ENCODE measurements around the gene RNPEPL1.
A peak's percentile ranks its signal among the peaks of the same experiment; 100 is the strongest.

Gene RNPEPL1

DNA sequence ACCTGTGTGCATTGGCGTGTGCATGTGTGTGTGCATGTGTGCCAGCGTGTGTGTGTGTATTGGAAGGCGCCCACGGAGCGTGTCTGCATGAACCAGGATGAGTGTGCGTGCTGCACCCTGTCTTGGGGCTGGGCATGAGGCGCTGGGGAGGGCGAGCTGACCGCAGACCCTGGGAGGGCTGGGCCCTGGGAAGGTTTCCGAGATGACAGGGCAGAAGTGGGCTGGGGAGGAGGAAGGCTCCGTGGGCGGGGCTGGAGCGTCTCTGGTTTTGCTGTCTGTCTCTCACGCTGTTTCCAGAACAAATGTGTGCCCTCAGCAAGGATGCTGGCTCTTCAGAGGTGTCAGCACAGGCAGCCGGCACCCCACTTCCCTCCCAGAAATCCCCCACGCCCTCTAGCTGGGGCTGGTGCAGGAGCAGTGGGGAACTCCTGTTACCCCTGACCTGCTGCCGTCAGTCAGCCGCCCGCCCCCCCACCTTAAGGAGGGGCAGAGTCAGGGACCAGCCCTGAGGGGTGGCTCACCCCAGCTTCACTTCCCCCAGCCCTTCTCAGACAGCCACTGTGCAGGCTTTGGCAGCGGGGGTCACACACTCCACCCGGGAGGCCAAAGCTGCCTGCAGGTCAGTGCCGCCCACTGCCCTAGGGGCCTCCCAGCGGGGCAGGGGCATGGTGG is 56.8 kb downstream of the RNPEPL1 start, which contains the start of gene GPR35:
GPR35 (plus strand) TSS at position 531 of the 672 bp plus-strand sequence. CDS start 4,473 bp downstream, outside the sequence.
- peak; percentile 33 for DNase-seq (ENCODE audit: low read depth, low spot score)

DNA sequence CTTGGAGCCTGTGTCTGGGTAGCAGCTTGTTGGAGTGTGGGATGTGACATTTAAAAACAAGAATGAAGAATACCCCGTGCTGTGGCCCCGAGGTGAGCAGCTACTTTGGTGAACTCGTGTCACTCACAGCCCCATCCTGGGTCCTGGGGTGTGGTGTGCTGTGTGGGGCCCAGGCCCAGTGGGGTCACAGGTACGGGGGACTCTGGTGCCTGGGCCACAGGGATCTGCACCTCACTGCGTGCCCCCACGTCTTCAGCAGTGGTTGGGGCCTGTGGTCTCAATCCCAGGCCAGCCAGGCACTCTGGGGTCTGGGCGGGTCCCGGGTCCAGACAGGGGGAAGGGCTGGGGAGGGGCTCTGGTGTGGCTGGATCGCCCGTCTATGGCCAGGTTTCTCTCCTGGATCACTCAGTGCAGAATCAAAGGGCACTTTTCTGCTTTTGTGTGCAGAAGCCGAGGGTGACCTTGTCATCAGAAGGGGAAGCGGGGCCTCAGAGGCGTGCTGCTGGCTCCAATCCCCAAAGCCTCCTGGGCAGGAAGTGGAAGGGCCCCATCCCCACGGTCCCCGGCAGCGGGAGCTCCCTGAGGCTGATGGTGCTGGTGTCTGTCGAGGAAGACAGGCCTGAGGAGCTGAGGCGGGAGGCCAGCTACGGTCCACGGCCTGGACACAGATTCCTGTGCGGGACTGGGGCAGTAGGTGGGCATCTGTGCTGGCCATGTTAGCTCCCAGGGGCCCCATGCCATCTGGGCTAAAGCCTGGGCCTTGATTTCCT is 58.4 kb downstream of the RNPEPL1 start:
- DNase-seq (ENCODE audit: low read depth, low spot score) = no peak

- no peak for DNase-seq (ENCODE audit: low read depth, low spot score)
Measured at GRCh38 chr2:240627736-240628506, 59.6 kb downstream of the RNPEPL1 start.

DNA sequence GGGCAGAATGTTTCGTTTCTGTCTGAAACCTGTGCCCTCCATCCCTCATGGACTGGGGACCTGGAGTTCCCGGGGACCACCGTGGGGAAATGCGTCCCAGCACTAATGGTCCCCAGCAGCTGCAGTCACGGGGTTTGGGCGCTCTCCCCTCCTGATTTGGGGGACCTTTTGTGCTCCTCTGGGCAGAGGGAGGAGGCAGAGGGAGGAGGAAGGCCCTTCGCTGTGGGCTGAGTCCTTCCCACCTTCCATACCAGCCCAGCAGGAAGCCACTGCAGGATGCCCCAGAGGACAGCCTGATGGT is 60.2 kb downstream of the RNPEPL1 start:
- no peak for DNase-seq (ENCODE audit: low read depth, low spot score)

GRCh38 chr2:240628808-240629618 is 60.7 kb downstream of the RNPEPL1 start:
- DNase-seq (ENCODE audit: low read depth, low spot score) = no peak

- no peak for DNase-seq (ENCODE audit: low read depth, low spot score)
Measured at GRCh38 chr2:240629619-240629967, 61.3 kb downstream of the RNPEPL1 start.

DNA sequence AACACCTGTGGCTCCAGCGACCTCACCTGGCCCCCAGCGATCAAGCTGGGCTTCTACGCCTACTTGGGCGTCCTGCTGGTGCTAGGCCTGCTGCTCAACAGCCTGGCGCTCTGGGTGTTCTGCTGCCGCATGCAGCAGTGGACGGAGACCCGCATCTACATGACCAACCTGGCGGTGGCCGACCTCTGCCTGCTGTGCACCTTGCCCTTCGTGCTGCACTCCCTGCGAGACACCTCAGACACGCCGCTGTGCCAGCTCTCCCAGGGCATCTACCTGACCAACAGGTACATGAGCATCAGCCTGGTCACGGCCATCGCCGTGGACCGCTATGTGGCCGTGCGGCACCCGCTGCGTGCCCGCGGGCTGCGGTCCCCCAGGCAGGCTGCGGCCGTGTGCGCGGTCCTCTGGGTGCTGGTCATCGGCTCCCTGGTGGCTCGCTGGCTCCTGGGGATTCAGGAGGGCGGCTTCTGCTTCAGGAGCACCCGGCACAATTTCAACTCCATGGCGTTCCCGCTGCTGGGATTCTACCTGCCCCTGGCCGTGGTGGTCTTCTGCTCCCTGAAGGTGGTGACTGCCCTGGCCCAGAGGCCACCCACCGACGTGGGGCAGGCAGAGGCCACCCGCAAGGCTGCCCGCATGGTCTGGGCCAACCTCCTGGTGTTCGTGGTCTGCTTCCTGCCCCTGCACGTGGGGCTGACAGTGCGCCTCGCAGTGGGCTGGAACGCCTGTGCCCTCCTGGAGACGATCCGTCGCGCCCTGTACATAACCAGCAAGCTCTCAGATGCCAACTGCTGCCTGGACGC is 61.9 kb downstream of the RNPEPL1 start:
- no peak for DNase-seq (ENCODE audit: low read depth, low spot score)

All from activated CD4-positive, CD25-positive, alpha-beta regulatory T cell treated with anti-CD3 and anti-CD28 coated beads, Interleukin-2, amount 50 U/mL, for 16 hours (primary cell).